Smooth muscle cell of the brain vasculature (primary cell): ENCODE results near the gene PCSK1N.

Experiments
- DNase-seq: peaks from one replicate; pipeline ENCODE4 v3.0.0-alpha.2; 2012; ENCODE audit warnings: low read depth, low spot score

PCSK1N gene

DNA sequence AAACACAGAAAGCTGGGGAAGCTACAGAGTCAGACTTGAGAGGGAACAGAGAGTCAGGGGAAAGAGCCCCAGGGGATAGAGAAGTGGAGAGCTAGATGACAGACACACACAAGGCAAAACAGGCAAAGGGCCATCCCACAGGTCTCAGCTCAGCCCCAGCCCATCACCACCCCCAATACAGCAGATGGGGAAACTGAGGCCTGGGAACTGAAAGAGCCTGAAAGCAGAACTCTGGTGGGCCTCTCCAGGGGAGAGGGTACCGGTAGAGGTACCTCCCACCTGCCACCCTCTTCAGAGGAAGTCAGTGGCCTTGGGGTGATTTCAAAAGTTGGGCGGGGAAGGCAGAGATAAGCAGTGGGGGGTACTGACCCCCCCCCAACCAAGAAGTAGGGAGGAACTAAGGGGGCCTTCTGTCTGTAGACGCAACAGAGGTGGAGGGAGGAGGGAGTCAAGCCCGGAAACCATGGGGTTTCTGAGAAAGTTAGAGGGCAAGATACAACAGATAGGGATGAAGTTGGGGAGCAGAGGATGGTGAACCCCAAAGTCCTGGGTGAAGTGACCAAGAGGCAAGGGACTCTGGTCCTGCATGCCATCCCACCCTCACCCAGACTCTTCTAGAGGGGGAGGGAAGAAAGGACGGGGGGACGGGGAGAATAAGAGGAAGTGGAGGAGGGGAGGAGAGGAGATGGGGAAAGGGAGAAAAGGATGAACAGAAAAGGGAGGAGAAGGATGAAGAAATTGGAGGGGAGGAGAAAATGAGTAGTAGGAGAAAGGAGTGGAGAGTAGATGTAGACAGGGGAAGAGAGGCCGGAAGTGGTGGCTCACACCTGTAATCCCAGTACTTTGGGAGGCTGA lies 45.8 kb downstream of the PCSK1N start:
- no peak for DNase-seq

DNA sequence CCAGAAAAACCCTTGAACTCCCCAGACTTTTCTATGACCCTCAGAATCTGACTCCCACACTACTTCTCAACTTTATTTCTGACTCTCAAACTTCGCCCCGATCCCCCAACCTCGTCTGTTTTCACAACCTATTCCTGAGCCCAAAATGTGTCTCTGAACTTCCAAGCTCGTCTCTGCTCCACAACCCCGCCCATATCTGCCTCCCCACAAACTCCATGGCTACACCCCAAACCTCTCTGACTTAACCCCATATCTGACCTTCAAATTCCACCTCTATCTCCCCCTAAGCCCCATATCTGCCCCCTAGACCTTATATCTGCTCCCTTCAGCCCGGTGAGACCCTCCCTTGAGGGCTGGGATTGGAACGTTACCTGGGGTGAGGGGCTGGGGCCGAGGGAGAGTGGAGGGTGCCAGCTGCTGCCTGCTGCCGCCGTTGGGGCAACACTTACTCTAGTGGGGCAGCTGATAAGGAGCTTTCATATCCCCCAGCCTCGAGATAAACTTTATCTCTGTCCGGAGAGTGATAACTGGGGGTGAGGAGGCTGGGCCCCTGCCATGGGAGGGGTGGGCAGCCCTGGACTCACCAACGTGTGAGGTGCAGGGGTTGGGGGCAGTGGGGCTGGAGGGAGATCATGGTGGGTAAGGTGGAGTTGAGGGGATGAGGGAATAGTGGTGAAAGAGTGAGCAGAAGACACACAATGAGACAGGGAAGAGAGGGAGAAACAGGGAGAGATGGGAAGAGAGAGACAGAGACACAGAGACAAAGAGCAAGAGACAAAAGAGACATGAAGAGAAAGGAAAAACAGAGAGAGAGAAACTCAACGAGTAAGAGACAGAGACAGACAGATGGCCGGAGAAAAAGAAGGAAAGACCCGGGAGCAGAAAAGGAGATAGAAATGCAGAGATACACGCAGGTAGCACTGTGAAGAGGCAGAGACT lies 47.6 kb downstream of the PCSK1N start:
- no peak for DNase-seq

DNA sequence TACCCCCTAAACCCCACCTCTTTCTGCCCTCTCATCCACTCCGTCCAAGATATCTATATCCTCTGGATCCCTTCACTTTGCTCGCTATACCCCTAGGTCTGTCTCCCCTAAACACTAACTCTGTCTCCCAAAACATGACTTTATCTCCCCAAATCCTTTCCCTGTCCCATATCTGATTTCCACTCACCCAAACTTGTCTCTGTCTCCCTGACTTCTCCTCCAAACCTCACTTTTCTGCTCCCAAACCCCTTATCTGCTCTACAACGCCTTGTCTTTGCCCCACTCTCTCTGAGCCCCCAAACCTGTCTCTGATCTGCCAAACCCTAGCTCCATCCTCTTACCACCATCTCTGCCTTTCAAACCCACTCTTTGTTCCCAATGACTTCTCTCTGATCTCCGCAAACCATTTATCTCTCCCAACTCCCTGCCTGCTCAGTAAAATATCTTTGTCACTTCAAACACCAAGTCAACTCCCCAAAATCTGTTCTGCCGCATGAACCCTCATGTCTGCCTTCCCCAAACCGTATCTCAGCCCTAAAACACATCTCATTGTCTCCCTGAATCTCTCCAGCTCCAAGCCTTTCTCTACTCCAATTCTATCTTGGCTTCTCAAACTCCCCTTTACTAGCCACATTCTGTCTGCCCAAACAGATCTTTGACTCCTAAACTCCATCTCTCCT lies 48.4 kb downstream of the PCSK1N start:
- DNase-seq = no peak

DNA sequence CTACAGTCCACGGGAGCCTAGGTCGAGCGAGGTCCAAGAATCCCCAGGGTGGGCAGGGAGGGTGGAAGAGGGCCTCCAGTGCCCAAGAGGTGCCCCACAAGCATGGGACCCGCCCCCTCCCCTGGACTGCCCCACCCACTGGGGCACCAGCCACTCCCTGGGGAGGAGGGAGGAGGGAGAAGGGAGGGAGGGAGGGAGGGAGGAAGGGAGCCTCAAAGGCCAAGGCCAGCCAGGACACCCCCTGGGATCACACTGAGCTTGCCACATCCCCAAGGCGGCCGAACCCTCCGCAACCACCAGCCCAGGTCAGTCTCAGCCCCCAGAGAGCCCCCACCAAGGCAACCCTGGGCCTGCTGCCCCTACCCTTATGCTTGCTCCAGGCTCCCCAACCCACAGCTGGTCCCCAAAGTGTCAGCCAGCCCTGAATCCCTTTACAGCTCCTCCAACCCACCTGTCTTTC lies 49.0 kb downstream of the PCSK1N start, which contains the start of gene GATA1:
Gene GATA1, plus strand, starts transcription at position 250 of the 460 bp plus-strand sequence. CDS start 4,520 bp downstream, outside the sequence.
- no peak for DNase-seq

DNA sequence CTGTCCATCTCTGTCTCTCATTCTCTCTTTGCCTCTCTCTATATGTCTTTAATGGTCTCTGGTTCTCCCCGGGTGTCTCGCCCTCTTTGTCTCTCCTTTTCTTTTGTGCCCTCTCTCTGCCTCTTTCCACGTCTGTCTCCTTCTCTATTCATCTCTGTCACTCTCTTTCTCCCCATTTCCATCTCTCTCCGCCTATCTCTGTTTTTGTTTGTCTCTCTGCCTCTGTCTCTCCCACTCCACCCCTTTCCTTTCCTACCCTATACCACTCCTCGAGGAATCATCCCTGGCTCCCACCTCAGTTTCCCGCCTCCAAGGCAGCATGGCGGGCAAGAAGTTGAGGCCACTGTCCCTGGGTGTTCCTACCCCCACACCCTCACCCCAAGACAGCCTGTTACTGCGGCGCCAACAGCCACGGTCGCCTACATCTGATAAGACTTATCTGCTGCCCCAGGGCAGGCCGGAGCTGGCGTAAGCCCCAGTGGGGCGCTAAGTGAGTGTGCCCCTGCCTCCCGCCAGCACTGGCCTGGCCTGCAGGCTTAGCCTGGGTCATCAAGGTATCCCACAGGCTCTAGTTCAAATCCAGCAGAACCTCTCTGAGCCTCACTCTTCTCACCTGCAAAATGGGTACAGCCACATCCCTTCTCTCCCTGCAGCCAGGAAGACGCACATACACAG lies 49.7 kb downstream of the PCSK1N start:
- DNase-seq = no peak

DNA sequence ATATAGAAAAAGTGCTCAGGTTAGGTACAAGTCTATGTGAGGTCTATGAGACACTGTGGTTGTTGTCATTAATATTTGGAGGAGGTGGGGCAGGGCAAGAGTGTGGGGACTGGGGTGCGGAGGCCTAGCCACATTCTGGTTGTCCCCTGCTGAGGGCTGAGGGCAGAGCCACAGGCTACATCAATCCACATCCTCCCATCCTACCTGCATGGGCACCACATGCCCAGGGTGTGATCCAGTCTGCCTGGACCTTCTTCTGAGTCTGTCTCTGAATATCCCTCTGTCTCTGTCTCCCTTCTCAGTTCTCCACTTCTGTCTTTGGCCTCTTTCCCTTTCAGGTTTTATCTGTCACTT lies 50.2 kb downstream of the PCSK1N start:
- no peak for DNase-seq

DNA sequence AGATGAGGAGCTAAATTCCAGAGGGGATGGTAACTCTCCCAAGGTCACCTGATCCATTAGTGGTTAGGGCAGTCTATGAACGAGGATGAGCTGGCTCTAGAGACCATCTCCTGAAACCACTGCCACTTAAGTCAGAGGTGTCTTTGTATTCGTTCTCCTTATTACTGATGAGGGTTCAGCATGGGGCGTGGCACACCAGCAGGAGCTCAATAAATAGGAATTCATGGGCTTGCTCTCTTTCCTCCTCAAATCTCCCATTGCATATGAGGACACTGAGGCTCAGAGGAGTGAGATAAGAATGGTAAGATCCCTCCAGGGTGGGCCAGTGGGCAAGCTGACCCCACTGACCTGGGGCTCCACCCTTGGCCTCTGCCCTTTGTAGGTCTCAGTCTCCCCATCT lies 50.7 kb downstream of the PCSK1N start:
- no peak for DNase-seq

DNA sequence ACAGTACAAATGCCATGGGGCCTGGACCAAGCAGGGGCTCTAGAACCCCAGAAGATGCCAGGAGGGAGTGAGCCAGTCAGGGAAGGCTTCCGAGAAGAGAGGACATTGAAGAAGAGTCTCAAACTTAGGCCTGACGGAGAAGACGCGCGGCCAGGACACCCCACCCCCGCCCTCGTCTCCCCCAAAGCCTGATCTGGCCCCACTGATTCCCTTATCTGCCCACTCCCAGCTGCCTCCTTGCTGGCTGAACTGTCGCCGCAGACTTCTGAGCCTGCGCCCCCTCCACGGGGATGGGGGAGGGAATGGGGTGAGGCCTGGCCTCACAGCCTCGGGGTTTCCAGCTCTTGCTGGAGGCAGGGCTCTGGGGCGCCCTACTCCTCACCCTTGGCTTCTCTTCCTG lies 52.6 kb downstream of the PCSK1N start:
- no peak for DNase-seq

DNA sequence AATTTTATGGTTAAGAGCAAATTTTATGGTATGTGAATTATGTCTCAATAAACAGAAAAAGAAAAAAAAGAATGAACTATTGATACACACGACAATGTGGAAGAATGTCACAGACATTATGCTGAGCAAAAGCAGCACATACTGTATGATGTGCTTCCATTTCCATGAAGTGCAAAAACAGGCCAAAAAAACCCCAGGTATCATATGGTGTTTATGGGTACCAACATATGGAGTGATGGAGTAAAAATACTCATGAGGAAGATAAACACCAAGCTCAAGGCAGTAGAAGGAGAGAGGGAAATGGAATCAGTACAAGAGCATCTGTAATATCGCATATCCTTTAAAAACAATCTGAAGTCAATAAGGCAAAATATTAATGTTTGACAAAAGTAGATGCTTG lies 53.2 kb downstream of the PCSK1N start:
- DNase-seq = no peak

DNA sequence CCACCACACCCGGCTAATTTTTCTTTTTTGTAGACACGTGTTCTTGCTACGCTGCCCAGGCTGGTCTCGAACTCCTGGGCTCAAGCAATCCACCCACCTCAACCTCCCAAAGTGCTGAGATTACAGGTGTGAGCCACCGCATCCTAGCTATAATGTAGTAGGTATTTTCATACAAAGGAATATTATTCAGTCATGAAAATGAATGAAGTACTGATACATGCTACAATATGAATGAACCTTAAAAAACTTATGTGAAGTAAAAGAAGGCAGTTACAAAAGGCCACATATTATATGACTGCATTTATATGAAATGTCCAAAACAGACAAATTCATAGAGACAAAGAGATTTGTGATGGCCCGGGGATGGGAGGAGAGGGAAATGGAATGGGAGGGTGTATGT lies 53.7 kb downstream of the PCSK1N start:
- DNase-seq = no peak
